ENCODE measurements around the gene ETNPPL.

The ETNPPL gene

DNA sequence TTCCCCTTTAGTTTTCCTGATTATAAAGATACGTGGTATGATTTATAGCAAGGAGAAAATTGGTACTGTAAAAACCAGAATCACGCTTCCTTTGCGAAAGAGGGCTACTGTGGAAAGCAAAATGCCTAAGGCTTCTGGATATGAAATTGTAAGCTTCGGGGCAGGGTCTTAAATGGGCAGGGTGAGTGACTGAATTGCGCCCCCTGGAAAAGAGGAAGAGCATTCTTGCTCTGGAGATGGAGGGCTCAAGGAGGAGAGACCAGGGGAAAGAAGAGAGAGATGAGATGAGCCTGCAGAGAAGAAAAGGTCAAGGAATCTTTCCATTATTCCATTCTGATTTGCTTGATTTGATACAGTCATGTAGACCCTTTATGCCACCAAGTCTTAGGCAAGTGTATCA, 13.1 kb upstream of the ETNPPL start:
- no peak overlapping the region for H3K4me3 ChIP-seq (replicated peaks; ENCODE audit: insufficient read depth, low read length)
- no peak for DNase-seq (ENCODE audit: low read depth in 1 of 2, low spot score in 1 of 2)
- no peaks in the 10 kb centered on the region for H3K27me3 ChIP-seq (ENCODE audit: insufficient read depth, poor library complexity, severe bottlenecking)
- no peak overlapping the region for H3K27ac ChIP-seq (replicated peaks)
- TF ChIP-seq POLR2AphosphoS5 (IDR thresholded peaks at IDR 0.05; ENCODE audit: low read depth) (no peak), REST (IDR thresholded peaks at IDR 0.05; ENCODE audit: insufficient replicate concordance, low read depth) (no peak)

GRCh38 chr4:108774809-108775530, 12.1 kb upstream of the ETNPPL start:
- no peaks in the 10 kb centered on the region for H3K27me3 ChIP-seq (ENCODE audit: insufficient read depth, poor library complexity, severe bottlenecking)
- DNase-seq (ENCODE audit: low read depth in 1 of 2, low spot score in 1 of 2) = no peak
- TF ChIP-seq, protein P1, sequence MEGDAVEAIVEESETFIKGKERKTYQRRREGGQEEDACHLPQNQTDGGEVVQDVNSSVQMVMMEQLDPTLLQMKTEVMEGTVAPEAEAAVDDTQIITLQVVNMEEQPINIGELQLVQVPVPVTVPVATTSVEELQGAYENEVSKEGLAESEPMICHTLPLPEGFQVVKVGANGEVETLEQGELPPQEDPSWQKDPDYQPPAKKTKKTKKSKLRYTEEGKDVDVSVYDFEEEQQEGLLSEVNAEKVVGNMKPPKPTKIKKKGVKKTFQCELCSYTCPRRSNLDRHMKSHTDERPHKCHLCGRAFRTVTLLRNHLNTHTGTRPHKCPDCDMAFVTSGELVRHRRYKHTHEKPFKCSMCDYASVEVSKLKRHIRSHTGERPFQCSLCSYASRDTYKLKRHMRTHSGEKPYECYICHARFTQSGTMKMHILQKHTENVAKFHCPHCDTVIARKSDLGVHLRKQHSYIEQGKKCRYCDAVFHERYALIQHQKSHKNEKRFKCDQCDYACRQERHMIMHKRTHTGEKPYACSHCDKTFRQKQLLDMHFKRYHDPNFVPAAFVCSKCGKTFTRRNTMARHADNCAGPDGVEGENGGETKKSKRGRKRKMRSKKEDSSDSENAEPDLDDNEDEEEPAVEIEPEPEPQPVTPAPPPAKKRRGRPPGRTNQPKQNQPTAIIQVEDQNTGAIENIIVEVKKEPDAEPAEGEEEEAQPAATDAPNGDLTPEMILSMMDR (IDR thresholded peaks at IDR 0.05; ENCODE audit: insufficient read depth, low read length) = no peak
- TF ChIP-seq POLR2AphosphoS5 (IDR thresholded peaks at IDR 0.05; ENCODE audit: low read depth) (no peak), SPI1 (IDR thresholded peaks at IDR 0.05; ENCODE audit: borderline replicate concordance, low read depth) (no peak), GABPA (IDR thresholded peaks at IDR 0.05; ENCODE audit: low read depth) (no peak), REST (IDR thresholded peaks at IDR 0.05; ENCODE audit: insufficient replicate concordance, low read depth) (no peak)
- no peak overlapping the region for H3K27ac ChIP-seq (replicated peaks)
- H3K4me3 ChIP-seq (replicated peaks; ENCODE audit: insufficient read depth, low read length) = no peak overlapping the region

DNA sequence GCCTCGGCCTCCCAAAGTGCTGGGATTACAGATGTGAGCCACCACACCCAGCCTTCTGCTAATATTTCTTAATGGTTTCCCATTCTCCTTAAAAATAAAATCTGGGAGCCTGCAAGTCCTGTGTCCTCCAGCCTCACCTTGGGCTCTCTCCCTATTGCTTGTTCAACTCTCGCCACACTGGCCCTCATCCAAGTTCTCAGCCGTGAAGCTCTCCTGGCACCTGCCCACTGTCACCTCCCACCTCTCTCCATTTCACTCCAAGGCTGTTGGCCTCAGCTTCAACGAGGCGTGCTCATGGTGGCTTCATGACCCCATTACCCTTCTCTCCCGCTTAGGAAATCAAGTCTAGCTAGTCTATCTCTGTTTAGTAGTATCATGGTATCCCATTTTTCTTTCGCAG, 9.5 kb upstream of the ETNPPL start:
- Histone ChIP-seq H3K4me3 (replicated peaks; ENCODE audit: insufficient read depth, low read length) (no peak overlapping the region), H3K27ac (replicated peaks) (no peak overlapping the region), H3K27me3 (ENCODE audit: insufficient read depth, poor library complexity, severe bottlenecking) (no peaks in the 10 kb centered on the region)
- DNase-seq (ENCODE audit: low read depth in 1 of 2, low spot score in 1 of 2) = no peak
- no peak for TF ChIP-seq SPI1 (IDR thresholded peaks at IDR 0.05; ENCODE audit: borderline replicate concordance, low read depth)
- TF ChIP-seq, protein P1 (IDR thresholded peaks at IDR 0.05; ENCODE audit: insufficient read depth, low read length) = no peak
- TF ChIP-seq POLR2AphosphoS5 (IDR thresholded peaks at IDR 0.05; ENCODE audit: low read depth) = no peak
- TF ChIP-seq REST (IDR thresholded peaks at IDR 0.05; ENCODE audit: insufficient replicate concordance, low read depth) = no peak
- no peak for TF ChIP-seq GABPA (IDR thresholded peaks at IDR 0.05; ENCODE audit: low read depth)
